Endodermal cell (in vitro differentiated cells): ENCODE results near the gene SUSD3. TPM values are rescaled to one million over a fixed set of nuclear protein-coding genes. Genes with fewer than 3 reads are reported as not detected.
"Not testable (repeated sequence)": the region's sequence is repeated elsewhere in the genome, so short reads cannot be mapped to it uniquely, and the experiment has no call there.

Source experiments
- DNase-seq: peaks from one replicate; pipeline ENCODE4 v3.0.0-alpha.2; 2017
- H3K27ac ChIP-seq: 2 replicates; pipeline ENCODE4 v1.5.1; 2013; ENCODE audit warnings: mild to moderate bottlenecking, low read depth, low read length, moderate library complexity
- H3K27me3 ChIP-seq: 2 replicates; pipeline ENCODE4 v1.6.1; 2013; ENCODE audit warnings: mild to moderate bottlenecking, low read length, moderate library complexity; ENCODE audit not compliant: insufficient read depth, control insufficient read depth, poor library complexity, severe bottlenecking
- H3K36me3 ChIP-seq: 2 replicates; pipeline ENCODE4 v1.7.0; 2013; ENCODE audit warnings: mild to moderate bottlenecking, low read length, moderate library complexity; ENCODE audit not compliant: control insufficient read depth, insufficient read depth
- H3K4me1 ChIP-seq: one replicate; pipeline ENCODE4 v1.7.0; 2013; ENCODE audit warnings: low read length; ENCODE audit not compliant: control insufficient read depth, insufficient read depth
- H3K4me3 ChIP-seq: 2 replicates; pipeline ENCODE4 v1.5.1; 2013; ENCODE audit warnings: mild to moderate bottlenecking, low read length, moderate library complexity
- H3K9ac ChIP-seq: 2 replicates; pipeline ENCODE4 v1.6.1; 2013; ENCODE audit warnings: mild to moderate bottlenecking, low read length, moderate library complexity; ENCODE audit not compliant: poor library complexity, severe bottlenecking; ENCODE audit errors: extremely low read depth
- H3K9me3 ChIP-seq: 2 replicates; pipeline ENCODE4 v1.6.1; 2013; ENCODE audit warnings: mild to moderate bottlenecking, low read length, moderate library complexity; ENCODE audit not compliant: control insufficient read depth
- H3K27ac Mint-ChIP-seq: 2 replicates; pipeline ENCODE4 v1.8.0; 2020; ENCODE audit warnings: mixed read lengths
- H3K27me3 Mint-ChIP-seq: 2 replicates; pipeline ENCODE4 v1.8.0; 2021; ENCODE audit warnings: mild to moderate bottlenecking, mixed read lengths; ENCODE audit not compliant: insufficient read depth
- H3K36me3 Mint-ChIP-seq: 2 replicates; pipeline ENCODE4 v1.8.0; 2020; ENCODE audit warnings: low read depth, mixed read lengths
- H3K4me1 Mint-ChIP-seq: 2 replicates; pipeline ENCODE4 v1.8.0; 2020; ENCODE audit warnings: mixed read lengths
- H3K4me3 Mint-ChIP-seq: 2 replicates; pipeline ENCODE4 v1.8.0; 2020; ENCODE audit warnings: mild to moderate bottlenecking, moderate library complexity, mixed read lengths
- H3K9me3 Mint-ChIP-seq: 2 replicates; pipeline ENCODE4 v1.8.0; 2020; ENCODE audit warnings: mild to moderate bottlenecking, mixed read lengths
- CTCF ChIP-seq: fragments of 200-600 bp; sonication (generic); conservative IDR thresholded peaks from 2 replicates; pipeline ENCODE4 v1.5.0; 2021; ENCODE audit warnings: antibody characterized with exemption, mild to moderate bottlenecking
- WGBS, 2 experiments: methylation state at CpG; one replicate each; pipeline versions ENCODE4 v1.1.5 to v1.1.7; 2013; ENCODE audit warnings: missing lambda C conversion rate in 2 of 2, mixed read lengths in 1 of 2; ENCODE audit not compliant: insufficient coverage in 1 of 2, insufficient read length in 1 of 2; 5-methylcytosine and 5-hydroxymethylcytosine counted together
- total RNA-seq, 2 donors: library from RNA; stranded (reverse); fragmentation: NEBNext Ultra II Directional in 1 of 2; extraction: Animal tissue kit (Norgen Biotek cat#: 25700) in 1 of 2; gene quantifications; 2 replicates in 1 of 2; 3 replicates in 1 of 2; pipeline ENCODE4 v1.2.1, GENCODE V29; 2021

The SUSD3 gene
- total RNA-seq, 2 donors from 2014 or later: 5.1 to 5.9 TPM

GRCh38 chr9:93116072-93116961, 57.8 kb downstream of the SUSD3 start:
- Histone ChIP-seq H3K27ac (no peak overlapping the region), H3K4me1 (peaks cover 5% of the 10 kb centered on the region), H3K27me3 (no peaks in the 10 kb centered on the region), H3K9ac (no peak overlapping the region), H3K9me3 (no peaks in the 10 kb centered on the region), H3K36me3 (no peaks in the 10 kb centered on the region), H3K4me3 (no peak overlapping the region)
- 80 to 85% methylated on average over 14 to 17 of the region's 17 CpGs for WGBS, 2 experiments
- Mint-ChIP-seq H3K9me3 (no peaks in the 10 kb centered on the region), H3K27ac (no peak overlapping the region), H3K36me3 (no peaks in the 10 kb centered on the region), H3K4me1 (peaks cover 16% of the 10 kb centered on the region), H3K4me3 (no peak overlapping the region), H3K27me3 (no peaks in the 10 kb centered on the region)
- peak; percentile 62 for DNase-seq
- TF ChIP-seq CTCF: no peak

DNA sequence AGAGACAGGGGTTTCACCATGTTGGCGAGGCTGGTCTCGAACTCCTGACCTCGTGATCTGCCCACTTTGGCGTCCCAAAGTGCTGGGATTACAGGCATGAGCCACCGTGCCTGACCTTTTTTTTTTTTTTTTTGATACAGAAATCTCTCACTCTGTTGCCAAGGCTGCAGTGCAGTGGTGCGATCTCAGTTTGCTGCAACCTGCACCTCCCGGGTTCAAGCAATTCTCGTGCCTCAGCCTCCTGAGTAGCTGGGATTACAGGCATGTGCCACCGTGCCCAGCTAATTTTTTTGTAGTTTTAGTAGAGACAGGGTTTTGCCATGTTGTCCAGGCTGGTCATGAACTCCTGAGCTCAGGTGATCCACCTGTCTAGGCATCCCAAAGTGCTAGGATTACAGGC, 59.0 kb downstream of the SUSD3 start:
- H3K36me3 Mint-ChIP-seq, H3K27ac ChIP-seq, H3K9me3 Mint-ChIP-seq, H3K4me1 ChIP-seq, H3K4me3 Mint-ChIP-seq, H3K4me3 ChIP-seq, H3K27me3 Mint-ChIP-seq, H3K36me3 ChIP-seq, DNase-seq, H3K27me3 ChIP-seq, H3K9me3 ChIP-seq, H3K9ac ChIP-seq, H3K27ac Mint-ChIP-seq: not testable (repeated sequence)
- whole genome bisulfite sequencing, 2 experiments: 91% methylated on average over 5 to 9 of the region's 9 CpGs
- peaks cover 16% of the 10 kb centered on the region for H3K4me1 Mint-ChIP-seq

DNA sequence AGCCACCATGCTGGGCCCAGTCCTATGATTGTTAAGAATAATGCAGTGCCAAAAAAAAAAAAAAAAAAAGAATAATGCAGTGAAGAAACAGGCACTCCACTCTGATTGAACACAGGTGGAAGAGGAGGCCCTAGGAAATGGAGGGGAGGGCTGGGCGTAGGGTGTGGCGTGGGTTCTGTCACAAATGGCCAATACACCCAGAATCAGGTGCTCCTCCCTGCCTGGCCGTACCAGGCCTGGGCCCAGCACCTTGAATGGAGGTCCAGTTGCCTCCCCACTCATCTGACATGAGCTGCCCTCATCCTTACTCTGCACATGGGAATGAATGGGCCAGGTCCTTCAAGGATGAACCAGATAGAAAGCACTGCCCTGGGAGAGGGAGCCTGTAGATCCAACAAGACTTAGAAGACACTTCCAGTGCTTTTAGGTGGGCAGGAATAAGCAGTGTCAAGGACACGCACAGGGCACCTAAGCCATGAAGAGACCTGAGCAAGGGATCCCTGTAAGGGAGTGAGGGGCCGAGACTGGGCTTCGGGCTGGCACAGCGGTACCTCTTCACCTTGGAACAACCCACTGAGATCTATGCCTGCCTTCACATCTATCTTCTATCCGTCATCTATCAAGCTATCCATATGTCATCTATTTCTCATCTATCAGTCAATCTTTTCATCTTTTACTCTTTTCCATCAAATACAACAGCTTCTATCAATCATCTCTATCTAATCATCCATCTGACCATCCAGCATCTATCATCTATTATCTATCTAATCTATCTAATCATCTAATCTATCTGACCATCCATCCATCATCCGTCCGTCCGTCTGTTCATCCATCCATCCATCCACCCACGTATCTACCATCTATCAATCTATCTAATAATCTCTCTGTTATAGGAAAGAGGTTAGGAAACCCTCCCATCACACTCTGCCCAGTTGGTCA, 59.7 kb downstream of the SUSD3 start:
- no peaks in the 10 kb centered on the region for H3K9me3 ChIP-seq
- no peak overlapping the region for H3K4me3 ChIP-seq
- Mint-ChIP-seq H3K4me3 (no peak overlapping the region), H3K27ac (no peak overlapping the region), H3K9me3 (no peaks in the 10 kb centered on the region), H3K27me3 (no peaks in the 10 kb centered on the region), H3K4me1 (peaks cover 16% of the 10 kb centered on the region), H3K36me3 (no peaks in the 10 kb centered on the region)
- DNase-seq: peak; percentile 29
- H3K36me3 ChIP-seq: no peaks in the 10 kb centered on the region
- H3K27me3 ChIP-seq: no peaks in the 10 kb centered on the region
- no peak overlapping the region for H3K27ac ChIP-seq
- WGBS, 2 experiments: 89 to 97% methylated on average over 9 to 12 of the region's 12 CpGs
- peaks cover 5% of the 10 kb centered on the region for H3K4me1 ChIP-seq
- TF ChIP-seq CTCF: no peak
- no peak overlapping the region for H3K9ac ChIP-seq
